ENCODE results near the gene PCMT1. TPM values are rescaled to one million over a fixed set of nuclear protein-coding genes. Genes with fewer than 3 reads are reported as not detected.

PCMT1 gene
- total RNA-seq, 1 donor from 2014 or later = 147 TPM

- Mint-ChIP-seq H3K4me1 (ENCODE audit: low read depth, unreplicated experiment) (no peaks in the 10 kb centered on the region), H3K27ac (ENCODE audit: unreplicated experiment) (no peak overlapping the region)
- no peak for DNase-seq
Measured at GRCh38 chr6:149820506-149820905, 71.0 kb downstream of the PCMT1 start.

DNA sequence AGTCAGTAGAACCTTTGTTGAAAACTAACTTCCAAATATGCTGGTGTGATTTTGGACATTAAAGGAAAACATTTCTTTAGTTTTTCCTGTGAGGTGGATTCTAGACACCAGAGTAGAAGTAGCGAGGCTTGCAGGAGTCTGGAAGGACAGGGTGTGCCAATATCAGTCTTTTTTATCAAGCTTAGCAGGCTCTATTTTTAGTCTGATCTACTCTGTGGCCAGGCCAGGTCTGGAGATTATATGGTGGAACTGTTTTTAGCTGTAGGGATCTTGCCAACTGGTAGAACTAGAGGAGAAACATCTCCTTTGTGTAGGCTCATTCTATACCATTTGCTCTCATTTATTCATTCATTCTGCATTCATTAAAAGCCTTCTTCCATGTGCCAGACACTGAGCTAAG lies 72.0 kb downstream of the PCMT1 start:
- H3K9me3 Mint-ChIP-seq (ENCODE audit: unreplicated experiment) = no peaks in the 10 kb centered on the region
- H3K4me1 Mint-ChIP-seq (ENCODE audit: low read depth, unreplicated experiment) = no peaks in the 10 kb centered on the region
- H3K4me3 Mint-ChIP-seq (ENCODE audit: unreplicated experiment) = no peak overlapping the region
- DNase-seq = no peak
- H3K36me3 Mint-ChIP-seq (ENCODE audit: unreplicated experiment) = peaks cover 4% of the 10 kb centered on the region
- H3K27ac Mint-ChIP-seq (ENCODE audit: unreplicated experiment) = no peak overlapping the region
- peaks cover 5% of the 10 kb centered on the region for H3K27me3 Mint-ChIP-seq (ENCODE audit: unreplicated experiment)
- no peak for TF ChIP-seq CTCF (IDR thresholded peaks at IDR 0.05; ENCODE audit: partially characterized antibody, unreplicated experiment)

More at GRCh38 chr6:149820506-149820905, 71.0 kb downstream of the PCMT1 start:
- Mint-ChIP-seq H3K9me3 (ENCODE audit: unreplicated experiment) (no peaks in the 10 kb centered on the region), H3K27me3 (ENCODE audit: unreplicated experiment) (peaks cover 3% of the 10 kb centered on the region), H3K36me3 (ENCODE audit: unreplicated experiment) (peaks cover 4% of the 10 kb centered on the region), H3K4me3 (ENCODE audit: unreplicated experiment) (no peak overlapping the region)
- no peak for TF ChIP-seq CTCF (IDR thresholded peaks at IDR 0.05; ENCODE audit: partially characterized antibody, unreplicated experiment)

GRCh38 chr6:149823013-149823412 lies 73.5 kb downstream of the PCMT1 start:
- Mint-ChIP-seq H3K36me3 (ENCODE audit: unreplicated experiment) (peaks cover 4% of the 10 kb centered on the region), H3K9me3 (ENCODE audit: unreplicated experiment) (no peaks in the 10 kb centered on the region), H3K27ac (ENCODE audit: unreplicated experiment) (no peak overlapping the region), H3K4me3 (ENCODE audit: unreplicated experiment) (no peak overlapping the region), H3K4me1 (ENCODE audit: low read depth, unreplicated experiment) (no peaks in the 10 kb centered on the region), H3K27me3 (ENCODE audit: unreplicated experiment) (peaks cover 5% of the 10 kb centered on the region)
- no peak for TF ChIP-seq CTCF (IDR thresholded peaks at IDR 0.05; ENCODE audit: partially characterized antibody, unreplicated experiment)
- no peak for DNase-seq

- H3K27ac Mint-ChIP-seq (ENCODE audit: unreplicated experiment) = no peak overlapping the region
- no peaks in the 10 kb centered on the region for H3K9me3 Mint-ChIP-seq (ENCODE audit: unreplicated experiment)
- TF ChIP-seq CTCF (IDR thresholded peaks at IDR 0.05; ENCODE audit: partially characterized antibody, unreplicated experiment) = no peak
- DNase-seq = no peak
- H3K4me1 Mint-ChIP-seq (ENCODE audit: low read depth, unreplicated experiment) = no peaks in the 10 kb centered on the region
- no peak overlapping the region for H3K4me3 Mint-ChIP-seq (ENCODE audit: unreplicated experiment)
- H3K27me3 Mint-ChIP-seq (ENCODE audit: unreplicated experiment) = peaks cover 5% of the 10 kb centered on the region
- H3K36me3 Mint-ChIP-seq (ENCODE audit: unreplicated experiment) = peaks cover 4% of the 10 kb centered on the region
Measured at GRCh38 chr6:149825292-149825691, 75.8 kb downstream of the PCMT1 start.

DNA sequence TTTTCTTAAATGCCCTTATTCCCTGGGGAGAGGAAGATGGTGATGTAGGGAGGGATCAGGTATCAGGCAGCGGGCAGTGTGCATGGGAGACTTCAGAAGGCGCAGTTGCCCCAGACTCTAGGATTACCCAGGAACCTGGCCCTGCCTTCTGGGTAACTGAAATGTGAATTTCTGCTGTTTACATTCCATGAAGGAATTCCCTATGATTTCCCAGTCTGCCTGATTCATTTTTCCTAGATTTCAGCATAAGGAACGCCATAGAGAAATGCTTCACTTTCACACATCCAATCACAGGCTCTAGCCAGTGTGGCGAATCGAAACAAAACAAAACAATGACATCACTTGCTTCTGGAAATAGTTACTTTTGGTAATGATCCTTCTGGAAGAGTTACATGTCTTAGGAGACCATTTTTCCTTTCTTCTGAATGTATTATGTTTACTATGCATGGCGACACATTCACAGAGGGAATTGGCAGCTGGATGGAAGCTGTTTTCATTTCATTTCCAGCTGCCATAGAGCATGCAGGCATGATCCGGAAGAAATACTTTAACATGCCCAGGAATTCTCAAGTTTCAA lies 81.3 kb downstream of the PCMT1 start:
- Mint-ChIP-seq H3K36me3 (ENCODE audit: unreplicated experiment) (no peaks in the 10 kb centered on the region), H3K9me3 (ENCODE audit: unreplicated experiment) (no peaks in the 10 kb centered on the region), H3K27me3 (ENCODE audit: unreplicated experiment) (peaks cover 2% of the 10 kb centered on the region), H3K27ac (ENCODE audit: unreplicated experiment) (no peak overlapping the region), H3K4me1 (ENCODE audit: low read depth, unreplicated experiment) (peaks cover 4% of the 10 kb centered on the region), H3K4me3 (ENCODE audit: unreplicated experiment) (no peak overlapping the region)
- no peak for TF ChIP-seq CTCF (IDR thresholded peaks at IDR 0.05; ENCODE audit: partially characterized antibody, unreplicated experiment)
- DNase-seq = no peak
